ENCODE data around the gene ADAM22. TPM values are rescaled to one million over a fixed set of nuclear protein-coding genes. Genes with fewer than 3 reads are reported as not detected.
"Not testable (repeated sequence)": the region's sequence is repeated elsewhere in the genome, so short reads cannot be mapped to it uniquely, and the experiment has no call there.

The ADAM22 gene
- polyA plus RNA-seq, 2 donors, result 0.08 to 0.16 TPM

DNA sequence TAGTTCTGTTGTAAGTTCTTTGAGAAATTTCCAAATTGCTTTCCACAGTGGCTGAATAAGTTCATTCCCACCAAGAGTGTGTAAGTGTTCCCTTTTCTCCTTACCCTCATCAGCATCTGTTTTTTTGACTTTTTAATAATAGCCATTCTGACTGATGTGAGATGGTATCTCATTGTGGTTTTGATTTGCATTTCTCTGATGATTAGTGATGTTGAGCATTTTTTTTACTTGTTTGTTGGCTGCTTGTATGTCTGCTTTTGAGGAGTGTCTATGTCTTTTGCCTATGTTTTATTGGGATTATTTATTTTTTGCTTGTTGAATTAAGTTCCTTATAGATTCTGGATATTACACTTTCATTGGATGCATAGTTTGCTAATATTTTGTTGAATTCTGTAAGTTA is 11.9 kb downstream of the ADAM22 start:
- H3K4me1 ChIP-seq (ENCODE audit: control insufficient read depth in 2 of 2, insufficient read depth in 2 of 2, low read length in 1 of 2); H3K27me3 ChIP-seq (ENCODE audit: control insufficient read depth in 1 of 2, insufficient read depth in 2 of 2, low read length in 2 of 2); H3K9me3 ChIP-seq (ENCODE audit: control insufficient read depth in 2 of 2, insufficient read depth in 1 of 2, low read depth in 1 of 2, low read length in 1 of 2); H3K36me3 ChIP-seq (ENCODE audit: control insufficient read depth in 2 of 2, insufficient read depth in 2 of 2, low read length in 1 of 2); H3K27ac ChIP-seq (ENCODE audit: low read depth in 2 of 2, low read length in 1 of 2); H3K4me3 ChIP-seq (ENCODE audit: low read depth in 1 of 2, low read length in 2 of 2): not testable (repeated sequence)

- Histone ChIP-seq H3K4me1 (ENCODE audit: control insufficient read depth in 2 of 2, insufficient read depth in 2 of 2, low read length in 1 of 2) (no peaks in the 10 kb centered on the region), H3K27ac (ENCODE audit: low read depth in 2 of 2, low read length in 1 of 2) (no peak overlapping the region), H3K36me3 (ENCODE audit: control insufficient read depth in 2 of 2, insufficient read depth in 2 of 2, low read length in 1 of 2) (no peaks in the 10 kb centered on the region), H3K4me3 (ENCODE audit: low read depth in 1 of 2, low read length in 2 of 2) (no peak overlapping the region), H3K9me3 (ENCODE audit: control insufficient read depth in 2 of 2, insufficient read depth in 1 of 2, low read depth in 1 of 2, low read length in 1 of 2) (no peaks in the 10 kb centered on the region), H3K27me3 (ENCODE audit: control insufficient read depth in 1 of 2, insufficient read depth in 2 of 2, low read length in 2 of 2) (no peaks in the 10 kb centered on the region)
Observed at GRCh38 chr7:87948371-87948770, 14.3 kb downstream of the ADAM22 start.

DNA sequence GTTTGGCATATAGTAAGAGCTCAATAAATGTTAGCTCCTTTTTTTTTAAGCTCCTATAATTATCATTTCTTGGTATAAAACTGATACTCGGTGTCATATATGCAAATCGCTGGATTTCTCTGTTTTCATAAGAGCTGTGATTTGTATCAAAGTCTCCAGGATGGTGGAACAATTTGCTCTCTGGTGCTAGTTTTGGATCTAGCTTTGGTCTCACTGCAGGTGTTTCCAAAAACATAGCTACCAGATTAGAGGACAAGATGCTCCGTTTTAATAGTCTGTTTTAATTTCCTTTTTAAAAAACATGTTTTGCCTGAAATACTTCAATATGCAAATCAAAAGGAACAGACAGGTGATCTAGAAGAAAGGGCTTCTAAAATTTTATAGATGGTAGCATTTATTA is 25.3 kb downstream of the ADAM22 start:
- Histone ChIP-seq H3K4me1 (ENCODE audit: control insufficient read depth in 2 of 2, insufficient read depth in 2 of 2, low read length in 1 of 2) (no peaks in the 10 kb centered on the region), H3K27ac (ENCODE audit: low read depth in 2 of 2, low read length in 1 of 2) (no peak overlapping the region), H3K27me3 (ENCODE audit: control insufficient read depth in 1 of 2, insufficient read depth in 2 of 2, low read length in 2 of 2) (no peaks in the 10 kb centered on the region), H3K9me3 (ENCODE audit: control insufficient read depth in 2 of 2, insufficient read depth in 1 of 2, low read depth in 1 of 2, low read length in 1 of 2) (no peaks in the 10 kb centered on the region), H3K4me3 (ENCODE audit: low read depth in 1 of 2, low read length in 2 of 2) (no peak overlapping the region), H3K36me3 (ENCODE audit: control insufficient read depth in 2 of 2, insufficient read depth in 2 of 2, low read length in 1 of 2) (no peaks in the 10 kb centered on the region)
- WGBS, 2 donors, result 91 to 93% methylated on average over 3 of the region's 3 CpGs

GRCh38 chr7:87960239-87960638 is 26.2 kb downstream of the ADAM22 start:
- WGBS, 2 donors, result 52 to 65% methylated on average over 1 of the region's 1 CpG
- H3K36me3 ChIP-seq (ENCODE audit: control insufficient read depth in 2 of 2, insufficient read depth in 2 of 2, low read length in 1 of 2), result no peaks in the 10 kb centered on the region
- H3K9me3 ChIP-seq (ENCODE audit: control insufficient read depth in 2 of 2, insufficient read depth in 1 of 2, low read depth in 1 of 2, low read length in 1 of 2), result no peaks in the 10 kb centered on the region
- no peak overlapping the region for H3K27ac ChIP-seq (ENCODE audit: low read depth in 2 of 2, low read length in 1 of 2)
- no peaks in the 10 kb centered on the region for H3K27me3 ChIP-seq (ENCODE audit: control insufficient read depth in 1 of 2, insufficient read depth in 2 of 2, low read length in 2 of 2)
- H3K4me1 ChIP-seq (ENCODE audit: control insufficient read depth in 2 of 2, insufficient read depth in 2 of 2, low read length in 1 of 2), result no peaks in the 10 kb centered on the region
- no peak overlapping the region for H3K4me3 ChIP-seq (ENCODE audit: low read depth in 1 of 2, low read length in 2 of 2)

GRCh38 chr7:87961754-87962153 is 27.7 kb downstream of the ADAM22 start:
- WGBS, 2 donors, result 66% methylated on average over 1 of the region's 1 CpG
- H3K27ac ChIP-seq (ENCODE audit: low read depth in 2 of 2, low read length in 1 of 2), result no peak overlapping the region

DNA sequence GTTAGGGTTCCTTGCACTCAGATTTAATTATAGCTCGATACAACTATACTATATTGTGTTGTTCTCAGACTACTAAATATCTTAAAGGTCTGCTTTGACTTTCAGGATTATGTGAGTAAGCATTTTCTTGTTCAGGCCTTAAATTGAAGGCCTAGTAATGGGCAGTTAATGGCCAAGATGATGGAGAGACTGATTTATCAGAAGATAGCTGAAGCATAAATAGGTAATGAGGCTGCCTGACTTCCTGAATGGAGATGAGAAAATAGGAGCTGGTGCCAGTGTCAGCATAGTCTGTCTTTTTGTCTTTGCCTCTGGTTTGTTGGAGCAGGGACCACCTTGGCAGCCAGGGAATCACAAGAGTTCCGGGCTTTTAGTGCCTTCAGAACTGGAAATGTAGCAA is 32.2 kb downstream of the ADAM22 start:
- Histone ChIP-seq H3K4me1 (ENCODE audit: control insufficient read depth in 2 of 2, insufficient read depth in 2 of 2, low read length in 1 of 2) (no peaks in the 10 kb centered on the region), H3K36me3 (ENCODE audit: control insufficient read depth in 2 of 2, insufficient read depth in 2 of 2, low read length in 1 of 2) (no peaks in the 10 kb centered on the region), H3K27me3 (ENCODE audit: control insufficient read depth in 1 of 2, insufficient read depth in 2 of 2, low read length in 2 of 2) (no peaks in the 10 kb centered on the region), H3K27ac (ENCODE audit: low read depth in 2 of 2, low read length in 1 of 2) (no peak overlapping the region), H3K9me3 (ENCODE audit: control insufficient read depth in 2 of 2, insufficient read depth in 1 of 2, low read depth in 1 of 2, low read length in 1 of 2) (no peaks in the 10 kb centered on the region), H3K4me3 (ENCODE audit: low read depth in 1 of 2, low read length in 2 of 2) (no peak overlapping the region)
- 90 to 94% methylated on average over 2 of the region's 2 CpGs for WGBS, 2 donors

More at GRCh38 chr7:87961754-87962153, 27.7 kb downstream of the ADAM22 start:
- Histone ChIP-seq H3K27me3 (ENCODE audit: control insufficient read depth in 1 of 2, insufficient read depth in 2 of 2, low read length in 2 of 2) (no peaks in the 10 kb centered on the region), H3K9me3 (ENCODE audit: control insufficient read depth in 2 of 2, insufficient read depth in 1 of 2, low read depth in 1 of 2, low read length in 1 of 2) (no peaks in the 10 kb centered on the region), H3K36me3 (ENCODE audit: control insufficient read depth in 2 of 2, insufficient read depth in 2 of 2, low read length in 1 of 2) (no peaks in the 10 kb centered on the region), H3K4me3 (ENCODE audit: low read depth in 1 of 2, low read length in 2 of 2) (no peak overlapping the region), H3K4me1 (ENCODE audit: control insufficient read depth in 2 of 2, insufficient read depth in 2 of 2, low read length in 1 of 2) (no peaks in the 10 kb centered on the region)

DNA sequence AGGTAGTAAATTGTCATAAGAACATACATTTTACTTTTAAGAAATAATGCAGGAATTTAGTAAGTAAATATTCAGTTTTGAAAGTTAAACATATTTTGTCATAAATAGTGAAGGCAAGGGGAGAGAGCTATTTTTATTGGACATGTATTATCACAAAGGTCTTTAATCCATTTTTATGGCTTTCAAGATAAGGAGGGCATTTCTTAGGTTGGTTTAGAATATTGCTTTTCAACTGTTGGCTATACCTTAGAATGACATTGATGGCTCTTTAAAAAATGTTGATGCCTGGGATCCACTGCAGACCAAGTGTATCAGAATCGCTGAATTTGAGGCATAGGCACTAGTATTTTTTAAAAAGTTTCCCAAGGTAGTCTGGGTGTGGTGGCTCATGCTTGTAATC is 34.0 kb downstream of the ADAM22 start:
- Histone ChIP-seq H3K9me3 (ENCODE audit: control insufficient read depth in 2 of 2, insufficient read depth in 1 of 2, low read depth in 1 of 2, low read length in 1 of 2) (no peaks in the 10 kb centered on the region), H3K36me3 (ENCODE audit: control insufficient read depth in 2 of 2, insufficient read depth in 2 of 2, low read length in 1 of 2) (no peaks in the 10 kb centered on the region), H3K27ac (ENCODE audit: low read depth in 2 of 2, low read length in 1 of 2) (no peak overlapping the region), H3K4me3 (ENCODE audit: low read depth in 1 of 2, low read length in 2 of 2) (no peak overlapping the region), H3K27me3 (ENCODE audit: control insufficient read depth in 1 of 2, insufficient read depth in 2 of 2, low read length in 2 of 2) (no peaks in the 10 kb centered on the region), H3K4me1 (ENCODE audit: control insufficient read depth in 2 of 2, insufficient read depth in 2 of 2, low read length in 1 of 2) (no peaks in the 10 kb centered on the region)
- WGBS, 2 donors, result 87 to 88% methylated on average over 1 of the region's 1 CpG

DNA sequence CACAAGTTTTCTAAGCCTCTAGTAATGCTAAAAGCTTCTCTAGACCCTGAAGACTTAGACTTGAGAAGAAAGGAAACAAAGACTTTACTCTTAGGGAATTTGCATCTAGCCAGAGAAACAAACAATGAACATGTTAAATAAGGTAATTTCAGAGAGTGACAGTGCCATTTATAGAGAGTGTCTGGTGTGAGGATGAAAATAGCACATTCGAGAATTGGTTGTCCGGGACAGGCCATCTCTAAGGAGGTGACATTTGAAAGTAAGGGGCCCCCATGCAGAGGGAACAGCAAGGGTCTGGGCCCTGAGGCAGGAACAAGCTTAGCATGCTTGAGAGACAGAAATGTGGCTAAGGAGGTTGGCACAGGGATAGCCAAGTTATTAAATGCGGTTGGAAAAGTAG is 48.1 kb downstream of the ADAM22 start:
- H3K4me3 ChIP-seq (ENCODE audit: low read depth in 1 of 2, low read length in 2 of 2), result no peak overlapping the region
- no peak overlapping the region for H3K27ac ChIP-seq (ENCODE audit: low read depth in 2 of 2, low read length in 1 of 2)
- 85 to 93% methylated on average over 3 of the region's 3 CpGs for WGBS, 2 donors
- no peaks in the 10 kb centered on the region for H3K27me3 ChIP-seq (ENCODE audit: control insufficient read depth in 1 of 2, insufficient read depth in 2 of 2, low read length in 2 of 2)
- H3K9me3 ChIP-seq (ENCODE audit: control insufficient read depth in 2 of 2, insufficient read depth in 1 of 2, low read depth in 1 of 2, low read length in 1 of 2), result no peaks in the 10 kb centered on the region
- no peaks in the 10 kb centered on the region for H3K4me1 ChIP-seq (ENCODE audit: control insufficient read depth in 2 of 2, insufficient read depth in 2 of 2, low read length in 1 of 2)
- H3K36me3 ChIP-seq (ENCODE audit: control insufficient read depth in 2 of 2, insufficient read depth in 2 of 2, low read length in 1 of 2), result no peaks in the 10 kb centered on the region

DNA sequence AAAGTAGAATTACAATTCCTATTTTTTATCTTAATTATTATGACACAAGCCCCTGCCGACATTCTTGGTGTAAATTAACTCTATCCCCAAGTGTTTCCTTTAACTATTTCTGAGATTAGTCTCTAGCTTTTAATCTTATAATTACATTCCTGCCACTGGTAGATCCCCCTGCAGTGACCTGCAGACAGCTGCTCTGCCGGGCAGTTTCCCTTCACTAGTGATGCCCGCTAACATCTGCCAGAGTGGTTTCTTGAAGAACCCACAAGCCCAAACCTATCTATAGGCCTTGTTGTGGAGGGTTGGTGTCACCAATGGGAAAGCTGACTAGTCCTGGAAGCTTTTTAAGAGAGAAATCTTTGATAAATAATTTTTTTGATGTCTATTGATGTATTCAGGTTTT is 50.0 kb downstream of the ADAM22 start:
- Histone ChIP-seq H3K4me3 (ENCODE audit: low read depth in 1 of 2, low read length in 2 of 2) (no peak overlapping the region), H3K9me3 (ENCODE audit: control insufficient read depth in 2 of 2, insufficient read depth in 1 of 2, low read depth in 1 of 2, low read length in 1 of 2) (no peaks in the 10 kb centered on the region), H3K36me3 (ENCODE audit: control insufficient read depth in 2 of 2, insufficient read depth in 2 of 2, low read length in 1 of 2) (no peaks in the 10 kb centered on the region), H3K27ac (ENCODE audit: low read depth in 2 of 2, low read length in 1 of 2) (no peak overlapping the region), H3K4me1 (ENCODE audit: control insufficient read depth in 2 of 2, insufficient read depth in 2 of 2, low read length in 1 of 2) (no peaks in the 10 kb centered on the region), H3K27me3 (ENCODE audit: control insufficient read depth in 1 of 2, insufficient read depth in 2 of 2, low read length in 2 of 2) (no peaks in the 10 kb centered on the region)
- WGBS, 2 donors, result 82 to 88% methylated on average over 3 of the region's 3 CpGs

DNA sequence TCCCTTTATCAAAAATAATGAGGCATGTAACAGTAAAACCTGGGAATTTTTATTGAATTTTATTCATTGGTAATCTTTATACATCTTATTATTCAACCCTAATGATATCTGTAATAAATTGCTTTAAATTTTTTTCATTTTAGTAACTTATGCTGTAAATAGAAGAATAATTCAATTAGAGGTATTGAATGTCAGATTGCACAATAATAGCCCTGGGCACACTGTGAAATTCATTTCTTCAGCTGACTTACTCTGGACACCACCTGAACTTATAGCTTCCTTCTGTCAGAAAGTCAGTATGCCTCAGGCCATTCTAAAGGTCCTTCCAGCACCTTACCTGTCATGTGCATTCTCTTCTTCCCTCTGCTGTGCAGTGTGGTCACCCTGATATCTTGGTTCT is 59.2 kb downstream of the ADAM22 start:
- H3K4me1 ChIP-seq (ENCODE audit: control insufficient read depth in 2 of 2, insufficient read depth in 2 of 2, low read length in 1 of 2), result no peaks in the 10 kb centered on the region
- no peak overlapping the region for H3K27ac ChIP-seq (ENCODE audit: low read depth in 2 of 2, low read length in 1 of 2)
- no peaks in the 10 kb centered on the region for H3K9me3 ChIP-seq (ENCODE audit: control insufficient read depth in 2 of 2, insufficient read depth in 1 of 2, low read depth in 1 of 2, low read length in 1 of 2)
- no peaks in the 10 kb centered on the region for H3K36me3 ChIP-seq (ENCODE audit: control insufficient read depth in 2 of 2, insufficient read depth in 2 of 2, low read length in 1 of 2)
- H3K27me3 ChIP-seq (ENCODE audit: control insufficient read depth in 1 of 2, insufficient read depth in 2 of 2, low read length in 2 of 2), result no peaks in the 10 kb centered on the region
- H3K4me3 ChIP-seq (ENCODE audit: low read depth in 1 of 2, low read length in 2 of 2), result no peak overlapping the region

Data from esophagus (tissue), 2 donors.